Pulmonary artery endothelial cell (primary cell): ENCODE measurements around the gene SPTLC1. TPM values are rescaled to one million over a fixed set of nuclear protein-coding genes. Genes with fewer than 3 reads are reported as not detected.

Source experiments
- DNase-seq: peaks from one replicate; pipeline ENCODE4 v3.0.0-alpha.2; 2011; ENCODE audit warnings: low read depth, low spot score
- total RNA-seq: library from RNA; depleted of rRNA; stranded (reverse); fragments of >200 nt; gene quantifications from 2 replicates; pipeline ENCODE4 v1.2.3, GENCODE V29; 2014

SPTLC1 gene
- total RNA-seq, 1 donor from 2014 or later: 96.0 TPM

- no peak for DNase-seq
Measured at GRCh38 chr9:91991721-91992341, 123.4 kb downstream of the SPTLC1 start.

GRCh38 chr9:91986248-91986647, 129.0 kb downstream of the SPTLC1 start:
- no peak for DNase-seq

- no peak for DNase-seq
Measured at GRCh38 chr9:91985692-91986091, 129.5 kb downstream of the SPTLC1 start.

Other genes starting within 250 kb of the SPTLC1 start
- gene ROR2, start 165.2 kb downstream of the SPTLC1 start, total RNA-seq: not detected in 2 replicates
- 227 and 241 TPM in 2 replicates for gene IARS1, start 178.3 kb upstream of the SPTLC1 start, total RNA-seq
- 20.4 and 29.6 TPM in 2 replicates for gene NOL8, start 209.9 kb upstream of the SPTLC1 start, total RNA-seq
- 5.3 and 7.2 TPM in 2 replicates for gene CENPP, start 210.5 kb upstream of the SPTLC1 start, total RNA-seq